ENCODE measurements around the gene TRIM71.

GRCh38 chr3:32872487-32873382 lies 54.9 kb downstream of the TRIM71 start:
- TF ChIP-seq CTCF (IDR thresholded peaks at IDR 0.05) (no peak), POLR2A (IDR thresholded peaks at IDR 0.05) (no peak), POLR2AphosphoS5 (IDR thresholded peaks at IDR 0.05) (peak; percentile 74)

Measured in prostate gland (tissue), 2 donors.